Activated CD8-positive, alpha-beta memory T cell treated with anti-CD3 and anti-CD28 coated beads for 48 hours (primary cell): ENCODE data around the gene HOXB5.

Experiments used
- DNase-seq, 3 experiments: peaks; one replicate each; pipeline ENCODE4 v3.0.0-alpha.2; 2020; ENCODE audit warnings: low read depth in 2 of 3, low spot score in 2 of 3

HOXB5 gene

GRCh38 chr17:48629411-48629759 is 35.8 kb upstream of the HOXB5 start:
- no peak for DNase-seq

- DNase-seq: no peak
These were observed 35.3 kb upstream of the HOXB5 start for GRCh38 chr17:48628649-48629410.

GRCh38 chr17:48627623-48628521 is 34.3 kb upstream of the HOXB5 start:
- DNase-seq: no peak

GRCh38 chr17:48627118-48627597 is 33.6 kb upstream of the HOXB5 start:
- no peak for DNase-seq

- DNase-seq: no peak
These were observed 32.9 kb upstream of the HOXB5 start, which contains the start of gene HOXB9 for GRCh38 chr17:48626245-48627117. Gene HOXB9, minus strand, starts transcription at chr17:48626358. Its CDS starts 89 bp downstream, at chr17:48626269.

GRCh38 chr17:48625495-48626244 is 32.1 kb upstream of the HOXB5 start:
- DNase-seq: no peak

GRCh38 chr17:48624544-48625494 is 31.2 kb upstream of the HOXB5 start:
- no peak for DNase-seq

GRCh38 chr17:48624118-48624517 is 30.5 kb upstream of the HOXB5 start:
- DNase-seq: no peak

GRCh38 chr17:48623583-48623982 is 30.0 kb upstream of the HOXB5 start:
- DNase-seq: no peak

- DNase-seq: no peak
These were observed 29.3 kb upstream of the HOXB5 start for GRCh38 chr17:48622857-48623256.

- no peak for DNase-seq
These were observed 28.1 kb upstream of the HOXB5 start for GRCh38 chr17:48621410-48622392.

- DNase-seq: no peak
These were observed 27.0 kb upstream of the HOXB5 start for GRCh38 chr17:48620461-48621139.

GRCh38 chr17:48619826-48620449 is 26.4 kb upstream of the HOXB5 start:
- no peak for DNase-seq

GRCh38 chr17:48618256-48618896 is 24.8 kb upstream of the HOXB5 start:
- peak; percentile 66 to 90 (median 79) for DNase-seq

- DNase-seq: no peak
These were observed 24.1 kb upstream of the HOXB5 start for GRCh38 chr17:48617471-48618255.
